Measurements from ENCODE around the gene P2RX5. TPM values are rescaled to one million over a fixed set of nuclear protein-coding genes. Genes with fewer than 3 reads are reported as not detected.

P2RX5 gene
- total RNA-seq, 1 experiment from 2014 or later = 14.9 TPM

GRCh38 chr17:3681057-3681456 lies 14.9 kb downstream of the P2RX5 start:
- in situ Hi-C loops (cut with HindIII; ENCODE audit: low pct_unique_long_range_greater_than_20kb, low sequenced_read_pairs) = no loop called here
- Histone ChIP-seq H3K4me3 (ENCODE audit: low read depth in 2 of 2, low read length in 2 of 2) (no peak overlapping the region), H3K27ac (ENCODE audit: low read length) (no peak overlapping the region), H3K36me3 (ENCODE audit: control insufficient read depth, insufficient read depth, low read length) (no peaks in the 10 kb centered on the region), H3K27me3 (ENCODE audit: control insufficient read depth, insufficient read depth, low read length) (no peaks in the 10 kb centered on the region), H3K9me3 (ENCODE audit: control insufficient read depth, insufficient read depth, low read depth, low read length) (no peaks in the 10 kb centered on the region), H3K4me1 (ENCODE audit: control insufficient read depth, insufficient read depth, low read length) (no peaks in the 10 kb centered on the region)
- no TSS peak for BruUV-seq (replicated peaks)
- ChIA-PET CTCF (no interaction called here), POLR2A (no interaction called here)
- intact Hi-C loops (cut with micrococcal nuclease; ENCODE audit: unreplicated experiment) = no loop called here
- no peak for ATAC-seq
- DNase-seq (ENCODE audit: low read depth, low spot score) = no peak
- TF ChIP-seq REST (IDR thresholded peaks at IDR 0.05; ENCODE audit: insufficient read depth in 1 of 2, low read depth in 2 of 2, low read length in 1 of 2) = no peak

GRCh38 chr17:3679531-3680126 lies 16.3 kb downstream of the P2RX5 start:
- no peaks in the 10 kb centered on the region for H3K36me3 ChIP-seq (ENCODE audit: control insufficient read depth, insufficient read depth, low read length)
- no peaks in the 10 kb centered on the region for H3K4me1 ChIP-seq (ENCODE audit: control insufficient read depth, insufficient read depth, low read length)
- no TSS peak for BruUV-seq (replicated peaks)
- H3K27me3 ChIP-seq (ENCODE audit: control insufficient read depth, insufficient read depth, low read length) = no peaks in the 10 kb centered on the region
- in situ Hi-C loops (cut with HindIII; ENCODE audit: low pct_unique_long_range_greater_than_20kb, low sequenced_read_pairs) = no loop called here
- POLR2A ChIA-PET = no interaction called here
- H3K27ac ChIP-seq (ENCODE audit: low read length) = no peak overlapping the region
- ATAC-seq (peak; percentile 19; the same call in 1 of the 2 replicates), DNase-seq (ENCODE audit: low read depth, low spot score) (no peak)
- no peaks in the 10 kb centered on the region for H3K9me3 ChIP-seq (ENCODE audit: control insufficient read depth, insufficient read depth, low read depth, low read length)
- TF ChIP-seq TCF7L2 (IDR thresholded peaks at IDR 0.05; ENCODE audit: low read depth, low read length) (no peak), REST (IDR thresholded peaks at IDR 0.05; ENCODE audit: insufficient read depth in 1 of 2, low read depth in 2 of 2, low read length in 1 of 2) (no peak), CTCF (IDR thresholded peaks at IDR 0.05) (no peak), POLR2AphosphoS5 (IDR thresholded peaks at IDR 0.05; ENCODE audit: low read depth, low read length) (no peak), SIN3A (IDR thresholded peaks at IDR 0.05; ENCODE audit: borderline replicate concordance, insufficient read depth, low read depth, low read length) (no peak)
- no peak overlapping the region for H3K4me3 ChIP-seq (ENCODE audit: low read depth in 2 of 2, low read length in 2 of 2)
- CTCF ChIA-PET = interaction anchor here (0.7 to 0.8 kb wide), 2 partner anchors 58 to 215 kb away, joined by 3 to 7 read pairs; no protein-coding TSS in a partner anchor
- intact Hi-C loops (cut with micrococcal nuclease; ENCODE audit: unreplicated experiment) = no loop called here

Data from Panc1 (cell line).